Stomach (tissue), 9 donors: ENCODE measurements around the gene ZBTB37. TPM values are rescaled to one million over a fixed set of nuclear protein-coding genes. Genes with fewer than 3 reads are reported as not detected.
"Not testable (repeated sequence)": the region's sequence is repeated elsewhere in the genome, so short reads cannot be mapped to it uniquely, and the experiment has no call there.

Source experiments
- DNase-seq, 2 donors: peaks; one replicate each; pipeline versions ENCODE4 v3.0.0 to v3.0.0-alpha.2; 2013 to 2019
- H3K27ac ChIP-seq, 5 donors: fragments of 200-600 bp in 4 of 5; sonication (generic) in 4 of 5; one replicate each; pipeline ENCODE4 v1.5.1; 2013 to 2019; ENCODE audit warnings: mild to moderate bottlenecking in 1 of 5, moderate library complexity in 1 of 5
- H3K27me3 ChIP-seq, 3 donors: fragments of 200-600 bp; sonication (generic); one replicate each; pipeline ENCODE4 v1.5.1; 2017 to 2019; ENCODE audit warnings: mixed run types in 1 of 3
- H3K36me3 ChIP-seq, 4 donors: fragments of 200-600 bp; sonication (generic); 1 replicate in 3 of 4; 2 replicates in 1 of 4; pipeline ENCODE4 v1.5.1; 2016 to 2019
- H3K4me1 ChIP-seq, 4 donors: fragments of 200-600 bp; sonication (generic); one replicate each; pipeline ENCODE4 v1.5.1; 2016 to 2019
- H3K4me3 ChIP-seq, 4 donors: fragments of 200-600 bp; sonication (generic) in 3 of 4; one replicate each; pipeline ENCODE4 v1.5.1; 2016 to 2019; ENCODE audit warnings: mild to moderate bottlenecking in 1 of 4
- H3K9me3 ChIP-seq, 4 donors: fragments of 200-600 bp; sonication (generic); one replicate each; pipeline ENCODE4 v1.5.1; 2016 to 2019
- CTCF ChIP-seq, 7 experiments: fragments of 450-650 bp in 4 of 7; fragments of 200-600 bp in 3 of 7; sonication (generic) in 3 of 7; IDR thresholded peaks; one replicate each; pipeline ENCODE4 v1.5.1; 2016 to 2019; ENCODE audit warnings: antibody characterized with exemption in 7 of 7, control low read depth in 2 of 7, mild to moderate bottlenecking in 1 of 7
- EP300 ChIP-seq: sonication (generic); formaldehyde crosslinking; IDR thresholded peaks from one replicate; pipeline ENCODE4 v1.6.1; 2017; ENCODE audit warnings: antibody characterized with exemption
- POLR2A ChIP-seq, 4 donors: fragments of 450-650 bp; IDR thresholded peaks; one replicate each; pipeline ENCODE4 v1.6.1; 2016; ENCODE audit warnings: antibody characterized with exemption in 4 of 4, control low read depth in 2 of 4, mild to moderate bottlenecking in 1 of 4, moderate library complexity in 1 of 4
- POLR2AphosphoS5 ChIP-seq, 3 donors: sonication (generic); formaldehyde crosslinking; IDR thresholded peaks; one replicate each; pipeline ENCODE4 v1.6.1; 2016; ENCODE audit warnings: antibody characterized with exemption in 3 of 3
- WGBS, 5 donors: extraction: QIAGEN DNeasy Blood & Tissue Kit in 3 of 5; methylation state at CpG; one replicate each; pipeline versions ENCODE4 v1.1.5 to v1.1.7; 2013 to 2018; 5-methylcytosine and 5-hydroxymethylcytosine counted together
- intact Hi-C: fragments of 100-400 bp; cut with DNase I; formaldehyde crosslinking; loops from one replicate; pipeline ENCODE4 v1.15.1; 2023; ENCODE audit warnings: low total_unique reads
- polyA plus RNA-seq, 3 donors: library from polyadenylated mRNA; stranded (reverse); fragments of 200-250 nt; gene quantifications; one replicate each; pipeline ENCODE4 v1.2.3, GENCODE V29; 2013
- total RNA-seq, 5 donors: library from RNA; depleted of rRNA; stranded (reverse); fragments of >200 nt; gene quantifications; one replicate each; pipeline versions ENCODE4 v1.1.0 to v1.2.3, GENCODE V29; 2014 to 2016
- donor health status: healthy with polysubstance abuse.
- donor health status: Bipolar disorder and iron deficiency.
- donor health status: healthy.

The ZBTB37 gene
- total and polyA plus RNA-seq, 8 donors: 0.29 to 62.9 (median 5.6) TPM

GRCh38 chr1:173860065-173860464 is 8.1 kb upstream of the ZBTB37 start:
- H3K4me1 ChIP-seq: peaks cover 5 to 19% (median 7%) of the 10 kb centered on the region in 4 donors
- no peaks in the 10 kb centered on the region for H3K9me3 ChIP-seq
- no peak for DNase-seq
- intact Hi-C loops: loop anchor here (10.0 kb wide), 1 partner anchor 65 kb away; no protein-coding TSS in a partner anchor
- H3K27me3 ChIP-seq: no peaks in the 10 kb centered on the region
- no peak overlapping the region for H3K4me3 ChIP-seq
- peaks cover 35 to 100% (median 95%) of the 10 kb centered on the region in 4 donors for H3K36me3 ChIP-seq
- no peak for TF ChIP-seq POLR2AphosphoS5 (IDR thresholded peaks at IDR 0.05)
- TF ChIP-seq EP300: no peak
- no peak for TF ChIP-seq POLR2A (IDR thresholded peaks at IDR 0.05)
- TF ChIP-seq CTCF (IDR thresholded peaks at IDR 0.05): no peak
- no peak overlapping the region for H3K27ac ChIP-seq
- 80 to 93% (median 90%) methylated on average over 1 of the region's 1 CpG for WGBS, 5 donors

DNA sequence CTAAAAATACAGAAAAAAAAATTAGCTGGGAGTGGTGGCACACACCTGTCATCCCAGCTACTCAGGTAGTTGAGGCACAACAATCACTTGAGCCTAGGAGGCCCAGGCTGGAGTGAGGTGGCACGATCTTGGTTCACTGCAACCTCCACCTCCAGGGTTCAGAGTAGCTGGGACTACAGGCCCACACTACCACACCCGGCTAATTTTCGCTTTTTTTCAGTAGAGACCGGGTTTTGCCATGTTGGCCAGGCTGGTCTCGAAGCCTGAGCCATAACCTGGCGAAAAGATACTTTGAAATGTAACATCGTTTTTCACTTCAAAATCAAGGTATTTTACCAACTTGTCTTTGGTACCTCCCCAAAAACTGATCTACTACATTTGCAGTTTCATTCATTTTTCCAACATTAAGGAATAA is 6.4 kb upstream of the ZBTB37 start:
- Histone ChIP-seq H3K27me3 (no peaks in the 10 kb centered on the region), H3K4me3 (no peak overlapping the region), H3K27ac (no peak overlapping the region), H3K36me3 (peaks cover 45 to 100% (median 95%) of the 10 kb centered on the region in 4 donors), H3K4me1 (peaks cover 17 to 36% (median 21%) of the 10 kb centered on the region in 4 donors), H3K9me3 (no peaks in the 10 kb centered on the region)
- 91 to 96% (median 93%) methylated on average over 7 of the region's 7 CpGs for WGBS, 5 donors
- no peak for DNase-seq
- TF ChIP-seq POLR2AphosphoS5 (IDR thresholded peaks at IDR 0.05) (no peak), CTCF (IDR thresholded peaks at IDR 0.05) (no peak), POLR2A (IDR thresholded peaks at IDR 0.05) (no peak), EP300 (no peak)
- intact Hi-C loops: loop anchor here (10.0 kb wide), 1 partner anchor 63 kb away; no protein-coding TSS in a partner anchor

GRCh38 chr1:173862146-173862768 is 5.9 kb upstream of the ZBTB37 start:
- not testable (repeated sequence) for H3K27ac ChIP-seq, H3K9me3 ChIP-seq, DNase-seq, H3K27me3 ChIP-seq, H3K4me3 ChIP-seq
- intact Hi-C loops: loop anchor here (10.0 kb wide), 1 partner anchor 63 kb away; no protein-coding TSS in a partner anchor
- H3K4me1 ChIP-seq: peaks cover 20 to 41% (median 26%) of the 10 kb centered on the region in 4 donors
- WGBS, 5 donors: 78 to 92% (median 81%) methylated on average over 11 to 13 of the region's 13 CpGs
- peaks cover 45 to 97% (median 91%) of the 10 kb centered on the region in 4 donors for H3K36me3 ChIP-seq

DNA sequence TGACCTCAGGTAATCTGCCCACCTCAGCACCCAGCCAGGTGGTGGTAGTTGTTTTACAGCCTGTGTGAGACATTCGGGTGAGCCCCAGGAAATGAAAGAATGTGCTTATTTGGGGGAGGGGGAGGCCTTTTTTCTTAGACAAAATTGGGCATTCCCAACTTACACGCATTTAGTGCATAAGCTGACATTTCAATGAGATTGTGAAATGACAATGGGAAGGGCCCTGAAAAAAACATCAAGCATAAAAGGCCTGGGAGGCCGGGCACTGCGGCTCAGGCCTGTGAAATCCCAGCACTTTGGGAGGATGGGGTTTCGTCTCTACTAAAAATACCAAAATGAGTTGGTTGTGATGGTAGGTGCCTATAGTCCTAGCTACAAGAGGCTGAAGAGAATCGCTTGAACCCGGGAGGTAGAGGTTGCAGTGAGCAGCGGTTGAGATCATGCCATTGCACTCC is 5.4 kb upstream of the ZBTB37 start:
- no peaks in the 10 kb centered on the region for H3K9me3 ChIP-seq
- H3K4me3 ChIP-seq: no peak overlapping the region
- peaks cover 20 to 41% (median 26%) of the 10 kb centered on the region in 4 donors for H3K4me1 ChIP-seq
- DNase-seq: no peak
- TF ChIP-seq POLR2A (IDR thresholded peaks at IDR 0.05) (no peak), POLR2AphosphoS5 (IDR thresholded peaks at IDR 0.05) (no peak), EP300 (no peak), CTCF (IDR thresholded peaks at IDR 0.05) (no peak)
- intact Hi-C loops: loop anchor here (10.0 kb wide), 1 partner anchor 62 kb away; no protein-coding TSS in a partner anchor
- no peaks in the 10 kb centered on the region for H3K27me3 ChIP-seq
- peaks cover 45 to 91% (median 86%) of the 10 kb centered on the region in 4 donors for H3K36me3 ChIP-seq
- no peak overlapping the region for H3K27ac ChIP-seq
- WGBS, 5 donors: 61 to 74% (median 70%) methylated on average over 8 of the region's 8 CpGs
